GM19025 (cell line): ENCODE data around the gene SNED1.
A peak's percentile ranks its signal among the peaks of the same experiment; 100 is the strongest.

Experiments
- ATAC-seq: cut with Tn5 transposase; IDR thresholded peaks from one replicate; pipeline ENCODE4 v1.9.1; 2021; ENCODE audit warnings: mild to moderate bottlenecking, low read depth, moderate library complexity; ENCODE audit not compliant: unreplicated experiment

Gene SNED1

DNA sequence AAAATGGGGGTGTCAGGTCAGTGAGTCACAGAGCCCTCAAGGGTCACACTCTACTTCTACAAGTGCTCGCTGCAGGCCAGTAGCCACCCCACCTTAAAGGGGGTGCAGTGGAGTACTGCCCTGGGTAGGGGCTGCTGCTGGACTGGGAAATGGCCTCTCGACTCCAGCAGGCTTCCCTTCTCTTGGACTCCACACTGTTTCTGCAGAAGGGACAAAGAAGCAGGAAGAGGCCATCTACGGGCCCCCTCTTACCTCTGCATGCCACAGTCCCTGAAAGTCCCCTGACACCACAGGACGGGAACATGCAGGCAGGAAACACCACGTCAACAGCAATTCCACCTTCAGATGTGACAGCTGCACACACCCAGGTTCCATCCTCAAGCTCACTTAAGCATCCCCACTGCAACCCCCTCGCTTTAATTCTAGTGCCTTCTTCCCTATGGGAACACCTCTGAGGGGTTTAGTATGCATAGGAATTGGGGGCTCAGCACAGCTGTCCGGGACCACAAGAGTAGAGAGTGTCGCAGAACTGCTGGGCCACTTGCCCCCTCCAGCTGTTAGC lies 22.3 kb downstream of the SNED1 start:
- ATAC-seq = no peak

DNA sequence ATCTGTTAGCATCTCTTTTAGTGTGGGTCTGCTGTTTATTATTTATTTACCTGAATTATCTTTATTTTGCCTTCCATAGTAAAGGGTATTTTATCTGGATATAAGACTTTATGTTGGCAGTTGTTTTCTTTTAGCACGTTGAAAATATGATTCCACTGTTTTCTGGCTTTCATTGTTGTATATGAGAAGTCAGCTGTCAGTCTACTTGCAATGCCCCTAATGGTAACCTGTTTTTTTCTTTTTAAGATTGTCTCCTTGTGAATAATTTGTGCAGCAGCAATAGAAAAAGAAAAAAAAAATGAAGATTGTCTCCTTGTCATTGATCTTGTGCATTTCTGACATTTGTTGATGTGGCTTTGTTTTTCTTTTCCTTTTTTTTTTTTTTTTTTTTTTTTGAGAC lies 27.2 kb downstream of the SNED1 start:
- no peak for ATAC-seq

GRCh38 chr2:241029599-241030332 lies 31.3 kb downstream of the SNED1 start:
- ATAC-seq = no peak

DNA sequence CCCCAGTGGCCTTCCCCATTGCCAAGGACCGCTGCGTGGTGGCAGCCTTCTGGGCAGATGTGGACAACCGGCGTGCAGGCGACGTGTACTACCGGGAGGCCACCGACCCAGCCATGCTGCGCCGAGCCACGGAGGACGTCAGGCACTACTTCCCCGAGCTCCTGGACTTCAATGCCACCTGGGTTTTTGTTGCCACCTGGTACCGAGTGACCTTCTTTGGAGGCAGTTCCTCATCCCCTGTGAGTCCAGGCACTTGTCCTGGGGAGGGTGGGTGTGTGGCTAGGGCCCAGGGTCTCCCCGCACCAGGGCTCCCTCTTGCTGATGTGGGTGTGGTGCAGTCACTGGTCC lies 31.9 kb downstream of the SNED1 start:
- no peak for ATAC-seq

GRCh38 chr2:241030883-241031282 lies 32.5 kb downstream of the SNED1 start:
- no peak for ATAC-seq

DNA sequence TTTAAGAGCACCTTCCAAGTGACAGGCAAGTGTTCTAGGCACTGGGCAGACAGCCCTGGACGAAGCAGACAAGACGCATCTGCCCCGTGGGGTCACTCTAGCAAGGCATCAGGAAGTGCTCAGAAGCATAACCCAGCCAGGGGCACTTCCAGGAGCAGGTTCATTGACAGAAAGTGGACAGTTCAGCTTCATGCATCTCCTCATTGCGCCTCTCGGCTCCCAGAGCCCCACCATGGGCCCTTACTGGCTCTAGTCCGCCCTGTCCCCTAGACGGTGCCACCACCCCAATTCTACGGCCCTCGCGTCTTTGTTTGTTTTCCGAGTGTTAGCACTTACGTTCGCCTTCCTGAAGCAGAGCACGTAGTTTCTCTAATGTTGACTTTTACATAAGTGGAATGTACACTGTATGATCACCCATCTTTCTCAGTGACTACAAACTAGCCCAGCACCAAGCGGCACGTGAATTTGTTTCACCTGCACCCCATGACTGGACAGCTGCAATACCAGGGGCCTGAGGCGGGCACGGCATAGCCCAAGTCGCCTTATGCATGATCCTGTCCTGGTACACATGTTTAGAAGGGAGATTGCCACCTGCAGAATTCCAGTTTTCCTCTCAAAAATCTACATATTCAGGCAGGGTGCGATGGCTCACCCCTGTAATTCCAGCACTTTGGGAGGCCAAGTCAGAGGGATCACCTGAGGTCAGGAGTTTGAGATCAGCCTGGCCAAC lies 33.2 kb downstream of the SNED1 start:
- ATAC-seq = no peak

GRCh38 chr2:241033336-241033987 lies 35.0 kb downstream of the SNED1 start:
- no peak for ATAC-seq

- no peak for ATAC-seq
Measured at GRCh38 chr2:241033994-241034393, 35.6 kb downstream of the SNED1 start.

DNA sequence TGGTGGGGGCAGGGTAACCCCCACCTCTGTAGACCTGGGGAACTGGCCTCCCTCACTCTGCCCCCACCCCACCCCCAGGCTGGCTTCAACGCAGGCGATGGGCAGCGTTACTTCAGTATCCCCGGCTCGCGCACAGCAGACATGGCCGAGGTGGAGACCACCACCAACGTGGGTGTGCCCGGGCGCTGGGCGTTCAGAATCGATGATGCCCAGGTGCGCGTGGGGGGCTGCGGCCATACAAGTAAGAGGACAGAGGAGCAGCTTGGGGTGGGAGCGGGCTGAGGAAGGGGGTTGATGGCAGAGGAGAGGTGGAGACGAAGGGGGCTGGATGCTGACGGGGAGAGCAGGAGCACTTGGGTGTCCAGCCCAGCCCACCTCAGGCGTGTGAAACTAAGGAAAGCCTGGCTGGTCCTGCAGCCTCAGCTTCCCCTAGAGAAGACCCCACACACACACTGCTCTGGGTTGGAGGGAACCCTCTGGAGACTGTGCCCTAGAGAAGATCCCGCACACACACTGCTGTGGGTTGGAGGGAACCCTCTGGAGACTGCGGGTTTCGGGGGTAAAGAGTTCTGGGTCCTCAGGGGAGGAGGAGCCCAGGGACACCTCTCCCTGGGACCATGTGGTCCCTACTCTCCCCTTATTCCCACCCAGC lies 36.2 kb downstream of the SNED1 start:
- no peak for ATAC-seq

DNA sequence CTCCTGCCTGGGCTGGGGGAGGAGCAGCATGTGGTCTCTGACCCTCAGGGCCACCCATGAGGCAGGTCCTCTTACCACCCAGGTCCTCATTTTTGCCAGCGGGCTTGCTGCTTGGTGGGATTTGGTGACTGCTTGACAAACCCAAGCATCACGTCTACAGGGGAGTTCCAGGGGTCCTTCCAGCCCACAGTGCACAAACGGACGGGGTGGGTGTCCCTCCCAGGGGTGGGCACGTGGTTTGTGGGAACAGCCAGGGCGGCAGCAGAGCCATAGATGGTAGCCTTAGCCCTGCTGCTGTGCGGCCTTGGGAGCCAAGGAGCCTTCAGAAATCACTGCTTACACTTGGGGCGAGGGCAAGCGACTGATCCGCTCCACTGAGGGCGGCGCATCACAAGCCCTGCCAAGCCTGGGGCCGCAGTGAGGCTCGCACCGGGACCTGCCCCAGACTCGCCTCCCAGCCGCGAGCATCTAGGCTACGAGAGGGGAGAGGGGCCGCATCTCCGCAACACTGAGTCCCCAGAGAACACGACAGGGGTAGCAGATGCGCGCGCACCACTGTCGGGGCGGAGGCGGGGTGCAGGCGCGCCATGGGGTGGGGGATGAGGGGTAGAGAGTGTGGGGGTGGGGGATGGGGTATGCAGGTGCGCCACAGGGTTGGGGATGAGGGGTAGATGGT lies 36.9 kb downstream of the SNED1 start:
- no peak for ATAC-seq

GRCh38 chr2:241035818-241036396 lies 37.5 kb downstream of the SNED1 start:
- ATAC-seq = peak; percentile 9

- peak; percentile 88 for ATAC-seq
Measured at GRCh38 chr2:241036397-241036963, 38.1 kb downstream of the SNED1 start.

DNA sequence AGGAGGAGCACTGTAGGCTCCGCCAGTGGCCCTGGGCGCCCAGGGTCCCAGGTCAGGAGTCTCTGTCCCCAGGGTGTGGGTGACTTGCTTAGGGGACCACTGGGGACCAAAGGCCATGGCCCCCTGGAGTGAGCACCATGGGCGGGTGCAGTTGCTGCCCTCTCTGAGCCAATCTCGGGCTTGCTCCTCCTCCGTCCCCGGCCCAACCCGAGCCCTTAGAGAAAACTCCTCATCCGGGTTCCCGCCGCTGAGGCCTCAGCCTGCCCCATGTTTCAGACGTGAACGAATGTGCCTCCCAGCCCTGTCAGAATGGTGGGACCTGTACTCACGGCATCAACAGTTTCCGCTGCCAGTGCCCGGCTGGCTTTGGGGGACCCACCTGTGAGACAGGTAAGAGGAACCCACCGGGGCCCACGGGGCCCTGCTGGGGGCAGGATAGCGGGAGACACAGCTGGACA lies 38.6 kb downstream of the SNED1 start:
- ATAC-seq = peak; percentile 18

DNA sequence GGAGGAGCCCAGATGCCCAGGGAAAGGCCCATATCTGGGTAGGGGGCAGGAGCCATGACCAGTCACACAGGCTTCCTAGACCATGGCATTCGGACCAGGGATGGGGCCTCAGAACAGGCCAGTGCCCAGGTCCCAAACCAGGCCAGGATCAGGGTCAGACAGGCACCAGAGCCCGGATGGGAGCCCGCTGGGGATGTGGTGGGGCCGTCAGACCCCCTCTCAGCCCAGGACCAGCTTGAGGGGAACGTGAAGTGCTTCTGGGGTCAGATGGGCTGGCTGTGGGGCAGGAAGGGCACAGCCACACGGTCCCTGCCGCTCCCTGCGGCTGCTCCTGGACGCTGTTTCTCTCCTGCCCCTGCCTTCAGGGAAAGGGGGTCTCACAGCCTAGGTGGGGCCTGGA lies 39.1 kb downstream of the SNED1 start:
- ATAC-seq = no peak

GRCh38 chr2:241038374-241039180 lies 40.2 kb downstream of the SNED1 start:
- ATAC-seq = no peak

GRCh38 chr2:241039416-241039815 lies 41.0 kb downstream of the SNED1 start:
- ATAC-seq = no peak

- ATAC-seq = no peak
Measured at GRCh38 chr2:241040081-241040803, 41.8 kb downstream of the SNED1 start.

GRCh38 chr2:241041589-241042158 lies 43.3 kb downstream of the SNED1 start:
- ATAC-seq = peak; percentile 63
